Non-pigmented ciliary epithelial cell (primary cell): Measurements from ENCODE around the gene RCOR2.
"Not testable (repeated sequence)": the region's sequence is repeated elsewhere in the genome, so short reads cannot be mapped to it uniquely, and the experiment has no call there.

Experiments used
- DNase-seq: peaks from one replicate; pipeline ENCODE4 v3.0.0-alpha.2; 2010; ENCODE audit warnings: low read depth

Gene RCOR2

DNA sequence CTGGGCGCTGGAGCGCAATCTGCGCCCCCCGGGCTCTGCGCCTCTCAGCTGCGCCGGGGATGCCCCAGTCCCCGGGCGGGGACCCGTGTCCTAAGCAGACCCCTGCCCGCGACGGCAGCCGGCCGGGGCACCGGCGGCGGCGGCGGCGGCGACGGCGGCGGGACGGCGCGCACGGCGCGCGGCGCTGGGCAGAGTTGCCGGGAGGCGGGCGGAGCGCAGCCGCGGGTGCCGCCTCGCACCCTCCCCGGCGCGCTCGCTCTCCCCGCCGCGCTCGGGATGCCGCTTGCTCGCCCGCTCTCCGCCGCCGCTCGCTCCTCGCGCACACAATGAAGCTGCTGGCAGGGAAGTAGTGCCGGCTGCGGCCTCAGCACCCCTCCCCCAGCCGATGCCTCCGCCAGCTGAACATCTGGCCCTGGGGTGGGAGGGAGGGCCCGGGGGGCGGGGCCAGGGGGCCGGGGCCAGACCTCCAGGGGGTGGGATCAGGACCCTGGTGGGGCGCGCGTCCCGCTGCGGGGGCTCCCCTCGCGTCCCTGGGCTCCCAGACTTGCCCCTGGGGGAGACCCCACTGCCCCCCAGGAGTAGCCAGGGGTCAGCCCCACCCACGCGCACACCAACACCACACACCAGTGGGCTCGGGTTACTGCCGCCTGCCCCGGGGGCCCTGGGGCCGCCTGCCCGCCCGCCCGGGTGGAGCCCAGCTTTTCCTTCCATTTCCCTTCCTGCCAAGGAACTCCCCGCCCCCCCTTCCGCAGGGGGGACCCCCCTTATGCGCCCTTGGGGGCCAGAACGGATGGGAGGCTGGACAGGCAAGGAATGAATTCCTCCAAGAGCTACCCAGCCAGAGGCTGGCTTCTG is at the start of gene RCOR2:
RCOR2 (minus strand) TSS at position 328 of the 855 bp plus-strand sequence. CDS start 708 bp downstream, outside the sequence.
- no peak for DNase-seq

DNA sequence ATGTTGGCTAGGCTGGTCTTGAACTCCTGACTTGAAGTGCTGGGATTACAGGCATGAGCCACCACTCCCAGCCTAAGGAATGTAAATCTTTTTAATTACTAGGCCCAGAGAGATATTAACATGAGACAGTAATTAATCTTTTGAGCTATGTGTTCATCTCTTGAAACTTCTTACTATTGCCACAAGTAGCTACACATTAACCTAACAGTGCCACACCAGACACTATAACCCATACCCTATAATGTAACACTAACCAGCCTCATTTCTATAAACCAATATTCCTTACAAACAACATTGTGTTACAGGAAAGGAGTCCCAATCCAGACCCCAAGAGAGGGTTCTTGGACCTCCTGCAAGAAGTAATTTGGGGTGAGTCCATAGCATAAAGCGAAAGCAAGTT is 49.5 kb upstream of the RCOR2 start:
- no peak for DNase-seq

DNA sequence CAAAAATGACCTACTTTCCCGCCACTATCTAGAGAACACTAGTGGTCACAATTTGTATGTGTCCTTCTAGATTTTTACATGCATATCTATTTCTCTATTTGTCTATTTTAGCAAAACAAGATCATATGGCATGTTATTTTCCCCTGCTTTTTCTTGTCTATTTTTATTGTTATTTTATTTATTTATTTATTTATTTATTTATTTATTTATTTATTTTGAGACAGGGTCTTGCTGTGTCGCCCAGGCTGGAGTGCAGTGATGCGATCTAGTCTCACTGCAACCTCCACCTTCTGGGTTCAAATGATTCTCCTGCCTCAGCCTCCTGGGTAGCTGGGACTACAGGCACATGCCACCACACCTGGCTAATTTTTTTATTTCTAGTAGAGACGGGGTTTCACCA is 46.9 kb upstream of the RCOR2 start:
- DNase-seq, result not testable (repeated sequence)

DNA sequence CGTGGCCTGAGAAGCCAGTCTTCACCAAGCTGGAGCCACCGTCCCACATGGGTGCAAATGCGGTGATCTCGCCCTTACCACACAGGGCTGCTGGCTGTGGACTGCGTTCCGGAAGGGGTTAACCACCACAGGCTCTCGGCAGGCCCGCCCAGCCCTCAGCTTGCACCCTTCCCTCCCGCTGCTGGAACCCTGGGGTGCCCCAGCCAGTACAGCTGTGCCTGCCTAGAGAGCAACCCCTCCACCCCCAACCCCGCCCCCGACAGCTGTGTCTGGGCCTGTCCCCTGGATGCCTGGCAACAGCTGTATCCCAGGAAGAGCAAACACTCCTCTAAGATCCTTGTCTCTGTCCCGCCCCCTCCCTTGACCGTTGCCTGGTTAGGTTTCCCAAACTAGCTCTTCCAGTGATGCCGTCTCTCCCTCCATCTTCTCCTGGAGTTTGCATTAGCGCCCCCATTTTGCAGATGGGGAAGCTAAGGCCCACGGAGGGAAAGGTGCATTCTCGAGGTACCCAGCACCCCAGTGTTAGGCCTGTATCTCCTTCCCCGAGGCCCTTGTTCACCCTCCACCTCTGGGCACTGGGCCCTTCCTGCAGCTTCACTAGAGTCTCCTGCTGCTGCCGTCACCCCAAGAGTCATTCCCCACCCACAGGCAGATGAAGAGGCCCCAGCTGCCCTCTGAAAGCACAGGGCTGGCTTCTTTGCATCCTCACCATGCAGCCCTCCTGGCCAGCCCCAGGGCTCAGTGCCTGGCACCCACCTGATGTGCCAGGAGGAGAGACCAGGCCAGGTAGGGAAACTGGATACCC is 44.8 kb upstream of the RCOR2 start:
- DNase-seq, result no peak

DNA sequence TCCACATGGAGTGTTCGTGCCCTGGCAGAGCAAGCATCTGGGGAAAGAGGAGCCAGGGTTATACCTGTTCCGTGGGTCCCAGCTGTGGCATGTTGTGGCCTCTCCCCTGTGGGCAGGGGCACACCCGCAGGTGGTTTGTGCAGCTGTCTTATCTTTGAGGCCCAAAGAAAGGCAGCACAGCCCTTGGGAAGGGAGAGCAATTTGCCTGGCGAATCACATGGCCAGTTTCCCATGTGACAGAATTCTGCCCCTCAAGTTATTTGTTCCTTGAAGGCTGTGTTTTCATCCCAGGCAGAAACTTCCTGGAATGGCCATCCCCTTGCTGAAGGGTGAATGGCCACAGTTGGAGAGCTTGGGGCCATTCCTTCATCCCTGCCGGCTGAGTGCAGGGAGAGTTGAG is 41.0 kb upstream of the RCOR2 start:
- DNase-seq, result no peak

DNA sequence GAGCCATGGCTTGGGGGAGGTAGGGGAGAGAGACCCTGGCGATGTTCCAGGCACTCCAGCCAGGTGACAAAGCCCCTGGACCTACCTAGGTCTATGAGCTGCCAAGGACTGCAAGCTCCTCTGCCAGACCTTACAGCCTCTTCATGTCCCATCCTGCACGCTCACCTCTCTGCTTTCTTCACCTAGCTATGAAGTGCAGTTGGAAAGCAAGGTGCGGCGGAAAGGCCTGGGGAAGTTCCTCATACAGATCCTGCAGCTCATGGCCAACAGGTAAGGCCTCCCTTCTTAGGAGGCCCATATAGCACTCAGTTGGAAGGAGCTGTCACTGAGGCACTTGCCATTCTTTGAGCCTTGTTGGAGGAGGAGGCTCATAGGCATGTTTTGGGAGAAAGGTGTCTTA is 35.6 kb upstream of the RCOR2 start:
- no peak for DNase-seq

DNA sequence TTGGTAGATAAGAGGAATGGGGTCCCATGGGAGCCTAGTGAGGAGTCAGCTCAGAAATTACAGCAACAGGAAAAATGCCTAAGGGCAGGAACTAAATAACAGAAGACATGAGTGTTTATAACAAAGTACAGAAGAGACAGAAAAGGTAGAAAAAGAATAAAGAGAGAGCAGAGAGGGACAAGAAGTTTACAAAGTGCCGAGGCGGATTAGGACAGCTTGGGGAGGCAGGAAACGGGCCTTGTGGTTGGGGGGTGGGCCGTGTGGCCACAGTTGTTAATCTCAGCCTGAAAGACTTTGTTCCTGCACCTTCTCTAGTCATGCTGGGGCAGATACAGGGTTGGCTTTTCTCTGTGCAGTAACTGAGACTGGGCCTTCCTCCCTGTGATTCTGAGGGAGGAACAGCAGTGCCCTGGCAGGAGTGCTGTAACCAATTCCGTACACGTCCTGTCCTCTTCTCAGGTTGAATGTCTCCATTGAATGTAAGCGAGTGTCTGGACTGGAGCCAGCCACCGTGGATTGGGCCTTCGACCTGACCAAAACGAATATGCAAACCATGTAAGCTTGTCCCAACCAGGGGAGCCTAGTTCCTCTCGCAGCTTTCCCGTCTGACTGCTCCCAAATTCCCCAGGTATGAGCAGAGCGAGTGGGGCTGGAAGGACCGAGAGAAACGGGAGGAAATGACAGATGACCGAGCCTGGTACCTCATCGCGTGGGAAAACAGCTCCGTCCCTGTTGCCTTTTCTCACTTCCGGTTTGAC is 35.0 kb upstream of the RCOR2 start:
- DNase-seq, result no peak

DNA sequence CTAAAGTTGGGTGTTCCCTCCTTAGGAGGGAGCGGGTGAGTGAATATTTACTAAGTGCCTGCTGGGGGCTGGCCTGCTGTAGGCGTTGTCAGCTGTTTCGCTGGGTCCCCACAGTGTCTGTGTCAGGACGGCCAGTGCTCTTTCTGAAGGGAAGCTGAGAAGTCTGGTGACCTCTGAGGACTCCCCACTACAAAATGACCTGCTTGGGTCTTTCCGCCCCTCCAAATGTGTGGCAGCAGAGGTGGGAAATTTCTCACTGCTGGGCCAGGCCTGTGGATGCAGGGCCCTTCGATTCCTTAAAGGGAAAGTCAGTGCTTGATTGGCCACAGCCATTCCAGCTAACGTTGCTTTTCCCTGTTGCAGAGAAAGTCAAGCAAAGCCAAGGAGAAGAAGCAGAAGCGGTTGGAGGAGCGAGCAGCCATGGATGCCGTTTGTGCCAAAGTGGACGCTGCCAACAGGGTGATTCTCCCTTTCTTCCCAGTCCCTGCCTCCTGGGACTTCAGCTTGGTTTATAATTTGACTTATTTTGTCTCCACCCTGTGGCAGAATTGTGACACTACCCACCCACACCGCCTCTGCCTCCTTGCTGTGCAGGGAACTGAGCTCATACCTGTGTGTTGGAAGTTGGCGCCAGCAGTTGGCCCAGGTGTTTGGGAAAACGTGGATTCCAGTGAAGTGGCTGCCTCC is 28.7 kb upstream of the RCOR2 start:
- DNase-seq, result peak; percentile 19

DNA sequence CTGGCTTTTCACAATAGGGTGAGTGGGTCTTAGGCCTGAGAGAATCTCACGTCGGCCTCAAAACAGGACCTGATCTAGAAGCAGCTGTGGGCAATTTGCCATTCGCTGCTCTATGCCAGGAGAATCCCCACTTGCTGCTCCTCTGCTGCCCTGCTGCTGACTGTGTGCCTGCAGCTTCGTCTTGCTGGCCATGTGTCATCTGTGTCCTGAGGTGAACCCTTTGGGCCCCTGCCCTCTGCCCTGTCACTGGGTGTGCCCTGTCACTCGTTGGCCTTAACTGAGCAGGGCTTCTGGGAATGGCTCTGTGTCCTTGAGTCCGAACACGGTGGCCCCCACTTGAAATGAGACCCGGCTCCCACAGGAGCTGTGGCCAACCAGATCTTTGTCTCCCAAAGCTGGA is 28.0 kb upstream of the RCOR2 start:
- no peak for DNase-seq

DNA sequence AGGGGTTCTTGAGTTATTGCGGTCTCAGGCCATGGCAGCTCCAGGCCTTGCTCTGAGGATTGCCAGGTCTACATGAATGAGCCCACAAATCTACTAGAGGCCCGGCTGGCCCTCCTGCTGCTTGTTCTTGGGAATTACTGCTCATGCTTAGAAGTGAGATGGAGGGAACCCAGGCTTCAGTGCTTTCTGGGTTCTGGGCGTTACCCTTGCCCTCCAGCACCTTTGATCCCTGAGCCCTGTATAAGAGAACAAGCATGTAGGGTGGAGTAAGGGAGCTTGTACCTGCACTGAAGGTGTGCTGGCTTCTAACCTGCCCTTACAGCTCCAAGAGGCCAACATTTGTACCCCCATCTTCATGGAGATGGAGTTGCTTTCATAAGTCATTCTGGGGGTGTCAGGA is 25.8 kb upstream of the RCOR2 start:
- no peak for DNase-seq

DNA sequence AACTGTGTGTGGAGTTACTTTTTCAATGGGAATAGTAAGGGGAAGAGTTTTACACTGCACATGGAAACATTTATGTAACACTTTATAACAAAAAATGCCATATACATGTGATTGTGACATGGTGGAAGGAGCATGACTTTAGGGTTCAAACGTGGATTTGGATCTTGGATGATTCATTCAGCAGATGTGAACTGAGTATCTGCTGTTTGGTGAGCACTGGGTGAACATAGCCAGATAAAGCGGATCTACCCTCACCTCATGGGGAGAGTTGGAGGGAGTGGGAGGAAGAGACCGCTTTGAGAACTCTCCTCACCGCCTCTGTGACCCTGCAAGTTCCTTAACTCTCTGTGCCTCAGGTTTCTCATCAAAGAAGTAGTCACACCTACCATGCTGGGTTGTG is 24.9 kb upstream of the RCOR2 start:
- DNase-seq, result no peak

DNA sequence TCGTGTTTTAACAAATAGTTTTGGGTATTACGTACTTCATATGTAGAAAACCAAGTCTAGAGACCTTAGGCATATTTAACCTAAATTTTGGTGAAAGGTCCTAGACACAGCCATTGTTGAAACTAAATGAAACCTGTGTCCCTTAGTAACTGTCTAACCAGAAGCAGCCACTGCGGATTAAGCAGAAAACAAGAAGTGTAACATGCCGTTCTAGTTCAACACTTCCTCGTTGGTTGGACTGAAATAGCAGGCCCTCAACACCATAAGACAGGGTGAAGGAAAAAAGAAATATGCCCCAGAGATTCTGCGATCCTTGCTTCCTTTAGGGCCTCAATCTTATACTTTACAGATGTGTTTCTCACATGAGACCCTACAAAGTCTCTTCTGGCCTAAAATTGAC is 23.8 kb upstream of the RCOR2 start:
- DNase-seq, result no peak

DNA sequence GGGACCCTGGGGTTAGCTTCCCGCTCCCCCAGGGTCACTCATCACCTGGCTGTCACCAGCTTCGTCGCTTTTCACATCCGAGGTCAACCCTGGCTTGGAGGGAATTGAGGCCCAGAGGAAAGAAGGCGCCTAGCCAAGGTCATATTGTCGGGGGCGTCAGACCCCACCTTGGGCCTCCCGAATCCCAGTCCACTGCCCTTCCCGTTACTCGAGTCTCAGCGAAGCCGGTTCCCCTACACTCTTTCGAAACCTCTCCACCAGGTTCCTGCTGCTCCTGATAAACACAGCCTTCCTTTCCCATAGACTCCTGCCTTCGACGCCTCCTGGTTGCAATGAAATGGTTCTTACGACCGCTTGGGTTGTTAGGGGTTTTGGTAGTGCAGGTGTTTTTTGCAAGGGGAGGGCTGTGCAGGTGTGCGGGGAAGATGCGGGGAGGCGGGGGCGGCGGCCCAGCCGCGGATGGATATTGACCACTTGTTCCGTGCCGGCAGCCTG is 22.5 kb upstream of the RCOR2 start:
- DNase-seq, result no peak

DNA sequence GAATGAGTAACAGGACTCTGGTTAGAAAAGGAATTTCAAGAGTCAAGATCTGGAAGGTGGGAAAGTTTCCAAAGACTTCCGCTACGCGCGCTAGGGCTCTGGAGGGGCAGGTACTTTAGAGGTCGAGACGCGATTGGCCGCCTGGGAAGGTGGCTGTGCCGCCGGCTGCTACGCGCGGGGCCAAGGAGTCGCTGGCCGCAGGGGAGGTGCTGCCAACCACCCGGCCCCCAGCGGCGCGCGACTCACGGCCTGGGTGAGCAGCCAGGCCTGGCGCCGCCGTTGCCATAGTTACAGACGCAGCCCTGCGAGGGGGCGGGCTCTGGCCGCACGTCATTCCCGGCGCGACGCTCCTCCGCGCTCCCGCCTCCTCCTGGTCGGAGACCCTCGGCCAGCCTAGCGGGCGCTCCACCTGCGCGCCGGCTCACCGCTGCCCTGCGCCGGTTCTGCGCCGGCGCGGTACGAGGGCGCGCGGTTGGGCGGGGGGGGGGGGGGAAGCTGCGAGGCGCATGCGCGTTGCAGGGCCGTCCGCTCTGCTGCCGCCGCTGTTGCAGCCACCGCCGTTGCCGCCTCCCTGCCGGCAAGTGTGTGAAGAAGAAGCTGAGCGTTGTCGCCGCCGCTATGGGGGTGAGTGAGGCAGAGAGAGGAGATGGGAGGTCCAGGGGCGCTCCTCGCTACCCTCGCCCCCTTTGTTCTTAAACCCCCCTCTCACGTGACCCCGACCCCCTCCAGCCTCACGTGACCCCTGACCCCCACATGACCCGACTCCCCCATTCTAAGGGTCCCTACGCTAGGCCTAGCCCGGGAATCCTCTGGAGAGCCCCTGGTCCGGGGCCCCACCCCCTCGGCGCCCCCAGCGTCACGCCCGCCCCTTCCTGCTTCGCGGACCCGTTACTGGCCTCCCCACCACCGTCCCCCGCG is 21.8 kb upstream of the RCOR2 start, which contains the start of gene NAA40:
NAA40 (plus strand) TSS at position 524 of the 918 bp plus-strand sequence; CDS start at position 619, 95 bp downstream.
- peak; percentile 38 for DNase-seq

DNA sequence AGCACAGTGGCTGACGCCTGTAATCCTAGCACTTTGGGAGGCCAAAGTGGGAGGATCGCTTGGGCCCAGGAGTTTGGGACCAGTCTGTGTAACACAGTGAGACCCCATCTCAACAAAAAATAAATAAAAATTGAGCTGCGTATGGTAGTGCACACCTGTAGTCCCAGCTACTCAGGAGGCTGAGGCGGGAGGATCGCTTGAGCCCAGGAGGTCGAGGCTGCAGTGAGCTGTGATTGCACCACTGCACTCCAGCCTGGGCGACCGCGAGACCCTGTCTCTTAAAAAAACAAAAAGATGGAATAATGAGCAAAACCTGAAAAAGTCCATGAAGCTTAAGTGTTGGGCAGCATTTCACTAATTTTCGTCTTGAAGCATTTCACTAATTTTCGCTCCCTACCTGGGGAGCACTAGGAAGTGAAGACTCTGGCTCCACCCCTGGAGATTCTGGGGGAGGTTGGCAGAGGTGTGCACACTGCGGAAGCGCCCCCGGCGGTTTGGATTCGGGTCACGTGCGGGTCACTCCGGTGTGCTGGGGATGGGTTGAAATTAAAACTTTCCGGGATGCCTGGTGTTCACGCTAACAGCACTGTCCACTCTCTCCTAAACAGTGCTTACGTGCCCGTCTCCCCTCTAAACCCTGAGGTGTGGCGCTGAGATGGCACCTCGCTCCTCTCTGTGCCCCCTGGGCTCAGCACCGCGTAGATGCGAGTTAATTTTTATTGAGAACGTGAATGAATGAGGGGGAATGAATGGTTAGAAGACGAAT is 20.9 kb upstream of the RCOR2 start:
- DNase-seq, result no peak

DNA sequence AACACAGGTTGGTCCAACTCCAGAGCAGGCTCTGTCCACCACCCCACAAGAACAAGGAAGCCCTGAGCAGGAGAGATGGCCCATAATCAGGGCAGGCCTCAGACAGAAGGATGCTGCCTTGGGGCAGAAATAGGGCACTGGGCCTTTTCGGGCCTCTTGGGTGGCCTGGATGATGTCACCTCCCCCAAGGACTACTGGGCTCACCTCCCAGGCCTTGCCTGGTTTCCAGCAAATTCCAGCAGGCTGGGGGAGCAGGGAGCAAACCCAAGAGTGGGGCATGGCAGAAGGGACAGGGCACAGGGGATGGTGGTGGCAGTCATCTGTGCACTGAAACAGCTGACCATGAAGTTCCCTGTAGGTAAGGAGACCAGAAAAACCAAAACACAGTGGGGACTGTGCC is 16.5 kb upstream of the RCOR2 start:
- DNase-seq, result no peak

DNA sequence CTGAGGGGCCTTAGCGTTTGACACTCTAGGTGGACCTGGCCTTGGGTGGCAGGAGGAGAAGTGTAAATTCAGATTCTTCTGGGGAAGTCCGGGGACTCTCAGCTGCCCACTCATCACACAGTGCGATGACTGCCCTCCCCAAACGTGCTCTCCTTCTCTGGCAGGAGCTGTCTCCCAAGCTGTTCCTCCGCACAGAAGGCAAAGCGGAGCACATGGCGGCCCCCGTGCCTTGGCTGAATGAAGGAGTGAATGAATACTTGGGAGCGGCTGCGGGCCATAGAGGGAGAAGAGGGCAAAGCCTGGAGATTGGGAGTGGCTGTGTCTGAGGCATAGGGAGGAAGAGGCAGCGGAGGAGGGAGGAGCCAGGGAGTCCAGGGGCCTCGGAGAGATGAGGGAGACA is 14.9 kb upstream of the RCOR2 start:
- DNase-seq, result no peak

DNA sequence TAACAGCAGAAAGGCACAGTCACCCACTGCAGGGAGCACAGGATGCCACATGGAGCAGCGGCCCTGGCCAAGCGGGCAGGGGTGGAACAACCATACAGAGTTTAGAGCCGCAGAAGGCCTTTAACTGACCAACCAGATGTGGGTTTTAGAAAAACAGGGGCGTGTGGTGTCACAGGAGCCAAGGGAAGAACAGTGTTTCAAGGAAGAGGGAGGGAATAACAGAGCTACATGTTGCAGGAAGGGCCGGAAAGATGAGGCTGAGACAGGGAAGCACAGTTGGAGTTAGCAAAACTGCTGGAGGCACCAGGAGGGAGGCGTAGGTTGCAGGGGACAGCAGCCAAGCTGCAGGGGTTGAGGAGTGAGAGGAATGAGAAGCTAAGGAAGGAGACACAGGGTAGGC is 14.1 kb upstream of the RCOR2 start:
- DNase-seq, result no peak

DNA sequence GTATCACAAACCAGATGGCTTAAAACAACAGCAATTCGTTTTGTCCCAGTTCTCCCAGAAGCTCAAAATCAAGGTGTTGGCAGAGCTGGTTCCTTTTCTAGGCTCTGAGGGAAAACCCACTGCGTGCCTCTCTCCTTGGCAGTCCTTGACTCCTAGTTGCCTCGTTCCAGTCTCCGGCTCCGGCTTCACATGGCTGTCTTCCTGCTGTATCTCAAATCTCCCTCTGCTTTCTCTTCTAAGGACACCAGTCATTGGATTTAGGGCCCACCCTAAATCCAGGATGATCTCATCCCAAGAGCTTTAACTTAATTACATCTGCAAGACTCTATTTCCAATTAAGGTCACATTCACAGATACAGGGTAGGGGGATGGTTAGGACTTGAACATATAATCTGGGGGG is 12.7 kb upstream of the RCOR2 start:
- no peak for DNase-seq

DNA sequence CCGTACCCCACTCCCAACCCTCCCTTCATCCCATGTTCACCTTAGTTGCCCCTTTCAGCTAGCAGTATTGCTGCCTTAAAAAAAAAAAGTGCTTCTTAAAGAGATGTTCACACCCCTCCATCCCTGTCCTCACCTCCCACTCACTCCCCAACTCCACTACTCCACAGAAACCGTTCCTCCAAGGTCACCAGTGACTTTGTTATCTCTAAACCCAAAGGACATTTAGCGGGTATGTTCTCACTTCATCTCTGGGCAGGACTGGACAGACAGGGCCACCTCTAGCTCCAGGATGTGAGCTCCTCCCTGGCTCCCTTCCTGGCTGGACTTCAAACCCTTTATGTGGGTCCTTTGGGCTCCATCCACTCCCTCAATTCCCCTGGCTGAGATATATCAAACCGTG is 6.4 kb upstream of the RCOR2 start:
- DNase-seq, result no peak
